ENCODE measurements around the gene TTC9B.
"Not testable (repeated sequence)": the region's sequence is repeated elsewhere in the genome, so short reads cannot be mapped to it uniquely, and the experiment has no call there.

The TTC9B gene

DNA sequence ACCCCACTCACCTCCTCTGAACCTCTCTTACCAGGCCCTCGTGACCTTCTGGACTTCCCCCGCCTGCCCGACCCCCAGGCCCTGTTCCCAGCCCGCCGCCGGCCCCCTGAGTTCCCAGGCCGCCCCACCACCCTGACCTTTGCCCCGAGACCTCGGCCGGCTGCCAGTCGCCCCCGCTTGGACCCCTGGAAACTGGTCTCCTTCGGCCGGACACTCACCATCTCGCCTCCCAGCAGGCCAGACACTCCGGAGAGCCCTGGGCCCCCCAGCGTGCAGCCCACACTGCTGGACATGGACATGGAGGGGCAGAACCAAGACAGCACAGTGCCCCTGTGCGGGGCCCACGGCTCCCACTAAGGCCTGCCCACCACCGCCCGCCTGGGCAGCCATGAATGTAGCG, 3.2 kb downstream of the TTC9B start:
- DNase-seq (ENCODE audit: low spot score): no peak

DNA sequence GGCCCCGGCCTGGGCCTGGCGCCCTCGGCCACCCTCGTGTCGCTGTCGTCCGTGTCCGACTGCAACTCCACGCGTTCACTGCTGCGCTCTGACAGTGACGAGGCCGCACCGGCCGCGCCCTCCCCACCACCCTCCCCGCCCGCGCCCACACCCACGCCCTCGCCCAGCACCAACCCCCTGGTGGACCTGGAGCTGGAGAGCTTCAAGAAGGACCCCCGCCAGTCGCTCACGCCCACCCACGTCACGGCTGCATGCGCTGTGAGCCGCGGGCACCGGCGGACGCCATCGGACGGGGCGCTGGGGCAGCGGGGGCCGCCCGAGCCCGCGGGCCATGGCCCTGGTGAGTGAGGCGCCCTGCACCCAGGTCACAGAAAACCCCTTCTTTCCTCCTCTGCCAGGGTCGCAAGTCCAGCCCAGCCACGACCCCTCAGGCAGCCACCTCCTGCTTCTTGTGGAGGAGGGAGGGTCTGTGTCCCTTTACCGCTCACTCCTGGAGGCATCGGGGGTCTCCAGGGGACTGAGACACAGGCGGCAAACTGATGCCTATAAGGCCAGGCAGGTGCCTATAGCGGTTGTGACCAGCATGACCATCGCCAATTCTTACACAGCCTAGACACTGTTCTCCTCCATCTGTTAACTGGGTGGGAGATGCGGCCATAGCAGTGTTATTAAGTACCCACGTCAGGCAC, 4.2 kb downstream of the TTC9B start:
- no peak for DNase-seq (ENCODE audit: low spot score)

DNA sequence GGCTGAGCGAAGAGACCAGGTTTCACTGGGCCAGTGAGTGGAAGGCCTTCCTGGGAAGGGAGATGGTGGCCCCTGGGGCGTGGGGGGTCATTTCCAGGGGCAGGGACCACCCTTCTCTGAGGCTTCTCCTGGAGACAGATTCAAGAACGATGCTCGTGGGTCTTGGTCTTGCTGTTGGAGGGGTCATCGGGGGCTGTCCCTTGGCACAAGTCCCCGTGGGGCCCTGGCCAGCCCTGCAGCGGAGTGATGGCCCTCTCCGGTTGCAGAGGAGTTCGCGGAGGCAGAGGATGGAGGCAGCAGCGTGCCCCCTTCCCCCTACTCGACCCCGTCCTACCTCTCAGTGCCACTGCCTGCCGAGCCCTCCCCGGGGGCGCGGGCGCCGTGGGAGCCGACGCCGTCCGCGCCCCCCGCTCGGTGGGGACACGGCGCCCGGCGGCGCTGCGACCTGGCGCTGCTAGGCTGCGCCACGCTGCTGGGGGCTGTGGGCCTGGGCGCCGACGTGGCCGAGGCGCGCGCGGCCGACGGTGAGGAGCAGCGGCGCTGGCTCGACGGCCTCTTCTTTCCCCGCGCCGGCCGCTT, 4.8 kb downstream of the TTC9B start:
- no peak for DNase-seq (ENCODE audit: low spot score)

DNA sequence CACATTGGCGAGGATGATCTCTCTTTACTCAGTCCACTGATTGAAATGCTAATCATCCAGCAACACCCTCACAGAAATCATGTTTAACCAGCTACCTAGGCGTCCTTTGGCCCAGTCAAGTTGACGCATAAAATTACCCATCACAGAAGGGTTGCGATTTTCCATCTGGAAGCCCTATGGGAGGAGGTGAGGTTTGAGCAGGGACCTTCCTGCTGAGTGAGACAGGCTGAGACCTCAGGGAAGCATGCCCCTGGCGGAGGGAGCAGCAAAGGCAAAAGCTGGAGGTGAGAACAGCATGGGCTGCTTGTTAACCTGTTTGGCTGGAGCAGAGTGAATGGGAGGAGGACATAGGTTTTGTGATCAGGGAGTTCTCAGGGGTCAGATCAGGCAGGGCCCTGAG, 7.3 kb downstream of the TTC9B start:
- DNase-seq (ENCODE audit: low spot score): no peak

DNA sequence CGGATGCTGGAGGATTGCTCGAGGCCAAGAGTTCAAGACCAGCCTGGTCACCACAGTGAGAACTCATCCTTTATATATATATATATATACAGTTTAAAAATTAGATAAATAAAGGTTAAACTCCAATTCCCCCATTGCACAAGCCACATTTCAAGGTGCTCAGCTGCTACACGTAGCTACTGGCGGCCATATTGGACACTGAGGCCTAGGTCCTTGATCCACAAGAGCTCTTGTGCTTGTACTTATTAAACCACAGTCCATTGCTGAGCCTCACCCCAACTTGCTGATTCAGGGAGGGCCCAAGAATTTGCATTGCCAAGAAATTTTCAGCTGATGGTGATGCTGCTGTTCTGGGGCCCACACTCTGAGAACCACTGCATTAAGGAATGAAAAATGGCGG, 9.6 kb downstream of the TTC9B start:
- DNase-seq (ENCODE audit: low spot score): no peak

DNA sequence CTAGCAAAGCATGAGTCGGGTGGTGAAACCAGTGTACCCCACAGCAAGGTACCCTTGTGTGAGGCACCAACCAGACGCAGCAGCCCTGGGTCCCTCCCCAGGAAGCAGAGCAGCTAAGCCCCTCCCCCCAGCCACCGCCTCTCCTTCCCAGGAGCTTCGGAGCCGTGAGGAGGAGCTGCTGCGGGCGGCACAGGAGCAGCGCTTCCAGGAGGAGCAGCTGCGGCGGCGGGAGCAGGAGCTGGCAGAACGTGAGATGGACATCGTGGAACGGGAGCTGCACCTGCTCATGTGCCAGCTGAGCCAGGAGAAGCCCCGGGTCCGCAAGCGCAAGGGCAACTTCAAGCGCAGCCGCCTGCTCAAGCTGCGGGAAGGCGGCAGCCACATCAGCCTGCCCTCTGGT, 12.4 kb downstream of the TTC9B start:
- DNase-seq (ENCODE audit: low spot score): no peak

DNA sequence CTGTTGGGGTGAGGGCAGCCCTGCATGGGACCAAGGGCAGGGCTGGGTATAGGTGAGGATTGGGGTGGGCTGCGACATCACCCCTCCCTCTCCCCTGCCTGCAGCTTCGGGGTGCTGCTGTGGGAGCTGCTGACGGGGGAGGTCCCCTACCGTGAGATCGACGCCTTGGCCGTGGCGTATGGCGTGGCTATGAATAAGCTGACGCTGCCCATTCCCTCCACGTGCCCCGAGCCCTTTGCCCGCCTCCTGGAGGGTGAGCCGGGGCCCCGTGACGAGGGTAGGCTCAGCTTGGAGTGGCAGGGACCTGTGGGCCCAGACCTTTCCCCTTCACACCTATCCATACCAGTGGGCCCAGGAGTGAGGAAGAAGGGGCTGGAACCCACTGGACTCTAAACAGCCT, 13.8 kb downstream of the TTC9B start:
- DNase-seq (ENCODE audit: low spot score): no peak

DNA sequence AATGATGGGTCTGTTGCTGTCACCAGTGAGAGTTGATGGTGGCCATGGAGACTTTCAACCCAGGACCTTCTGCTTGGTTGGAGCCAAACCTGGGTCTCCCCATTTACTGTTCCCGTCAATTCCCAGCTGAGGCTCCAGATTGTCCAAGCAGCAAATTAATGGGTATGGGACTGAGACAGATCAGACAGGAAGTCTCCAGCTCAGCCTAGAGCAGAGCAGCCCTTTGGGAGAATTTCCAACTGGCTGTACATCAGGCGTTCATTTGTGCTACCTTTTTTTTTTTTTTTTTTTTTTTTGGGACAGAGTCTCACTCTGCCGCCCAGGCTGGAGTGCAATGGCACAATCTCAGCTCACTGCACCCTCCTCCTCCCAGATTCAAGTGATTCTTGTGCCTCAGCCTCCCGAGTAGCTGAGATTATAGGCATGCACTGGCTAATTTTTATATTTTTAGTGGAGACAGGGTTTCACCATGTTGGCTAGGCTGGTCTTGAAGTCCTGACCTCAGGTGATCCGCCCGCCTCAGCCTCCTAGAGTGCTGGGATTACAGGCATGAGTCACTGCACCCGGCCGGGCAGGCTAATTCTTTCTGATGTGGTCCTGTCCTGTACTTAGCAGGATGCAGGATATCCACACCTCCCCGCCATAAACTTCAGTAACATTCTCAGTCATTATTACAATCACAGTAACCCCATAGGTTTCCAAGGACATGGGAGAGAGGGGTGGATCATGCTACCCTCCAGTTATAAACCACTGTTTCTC, 17.7 kb downstream of the TTC9B start:
- DNase-seq (ENCODE audit: low spot score): no peak

DNA sequence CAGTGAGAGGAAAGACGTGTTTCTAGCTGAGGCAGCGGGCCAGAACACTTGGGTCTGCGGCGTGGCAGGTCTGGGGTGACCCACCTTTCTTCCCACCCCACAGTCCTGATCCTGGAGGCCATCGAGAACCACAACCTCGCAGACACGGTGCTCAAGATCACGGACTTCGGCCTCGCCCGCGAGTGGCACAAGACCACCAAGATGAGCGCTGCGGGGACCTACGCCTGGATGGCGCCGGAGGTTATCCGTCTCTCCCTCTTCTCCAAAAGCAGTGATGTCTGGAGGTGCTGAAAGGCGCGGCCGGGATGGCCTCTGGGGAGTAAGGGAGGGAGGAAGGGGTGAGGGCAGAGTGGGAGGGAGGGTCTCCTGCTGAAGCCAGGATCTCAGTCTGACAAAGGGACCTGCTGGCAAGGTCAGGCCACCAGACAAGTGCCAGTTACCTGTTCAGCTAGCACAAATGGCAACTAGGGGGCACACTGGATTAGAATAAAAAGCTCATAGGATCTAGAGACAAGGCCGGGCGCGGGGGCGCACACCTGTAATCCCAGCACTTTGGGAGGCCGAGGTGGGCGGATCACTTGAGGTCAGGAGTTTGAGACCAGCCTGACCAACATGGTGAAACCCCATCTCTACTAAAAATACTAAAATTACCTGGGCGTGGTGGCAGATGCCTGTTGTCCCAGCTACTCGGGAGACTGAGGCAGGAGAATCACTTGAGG, 19.8 kb downstream of the TTC9B start:
- DNase-seq (ENCODE audit: low spot score): no peak

DNA sequence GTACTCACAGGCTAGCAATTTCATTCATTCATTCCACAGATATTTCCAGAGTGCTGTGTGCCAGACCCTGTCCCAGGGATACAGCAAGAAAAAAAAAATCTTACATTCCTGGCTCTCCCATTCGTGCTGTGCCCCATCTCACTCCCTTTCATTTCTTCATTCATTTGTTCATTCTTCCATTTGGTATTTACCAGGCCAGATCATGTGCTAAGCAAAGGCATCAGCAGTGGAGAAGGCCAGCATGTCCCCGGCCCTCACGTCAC, 24.7 kb downstream of the TTC9B start:
- DNase-seq (ENCODE audit: low spot score): no peak

DNA sequence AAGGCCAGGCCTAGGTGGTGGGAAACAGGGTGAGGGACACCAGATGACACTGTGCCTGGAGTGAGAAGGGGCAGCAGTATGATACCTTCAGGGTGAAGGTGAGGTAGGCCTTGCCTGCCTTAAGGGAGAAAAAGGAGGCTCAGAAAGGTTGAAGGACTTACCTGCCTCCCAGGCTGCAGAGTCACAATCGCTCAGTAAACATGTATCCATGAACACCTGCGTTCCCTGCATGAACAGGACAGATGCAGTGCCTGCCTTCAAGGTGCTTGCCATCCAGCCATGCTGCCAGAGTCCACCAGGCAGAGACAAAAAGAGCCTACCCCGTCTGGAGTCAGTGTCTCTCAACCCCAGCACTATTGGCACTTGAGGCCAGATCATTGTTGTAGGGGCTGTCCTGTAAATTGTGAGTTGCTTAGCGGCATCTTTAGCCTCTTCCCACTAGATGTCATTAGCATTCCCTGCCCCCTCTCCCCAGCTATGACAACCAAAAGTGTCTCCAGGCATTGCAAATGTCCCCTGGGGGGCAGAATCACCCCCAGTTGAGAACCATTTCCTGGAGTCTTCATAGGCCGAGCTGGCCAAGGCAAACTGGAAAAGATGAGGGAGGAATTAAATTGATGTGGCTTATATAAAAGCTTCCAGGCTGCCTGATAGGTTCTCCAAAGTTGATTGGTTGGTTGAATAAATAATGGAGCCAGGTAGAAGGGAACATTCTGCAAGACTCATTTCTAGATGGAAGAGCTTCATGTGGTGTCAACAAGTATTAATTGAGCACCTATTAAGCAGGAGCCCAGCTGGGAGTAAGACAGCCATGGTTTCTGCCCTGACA, 25.2 kb downstream of the TTC9B start:
- no peak for DNase-seq (ENCODE audit: low spot score)

DNA sequence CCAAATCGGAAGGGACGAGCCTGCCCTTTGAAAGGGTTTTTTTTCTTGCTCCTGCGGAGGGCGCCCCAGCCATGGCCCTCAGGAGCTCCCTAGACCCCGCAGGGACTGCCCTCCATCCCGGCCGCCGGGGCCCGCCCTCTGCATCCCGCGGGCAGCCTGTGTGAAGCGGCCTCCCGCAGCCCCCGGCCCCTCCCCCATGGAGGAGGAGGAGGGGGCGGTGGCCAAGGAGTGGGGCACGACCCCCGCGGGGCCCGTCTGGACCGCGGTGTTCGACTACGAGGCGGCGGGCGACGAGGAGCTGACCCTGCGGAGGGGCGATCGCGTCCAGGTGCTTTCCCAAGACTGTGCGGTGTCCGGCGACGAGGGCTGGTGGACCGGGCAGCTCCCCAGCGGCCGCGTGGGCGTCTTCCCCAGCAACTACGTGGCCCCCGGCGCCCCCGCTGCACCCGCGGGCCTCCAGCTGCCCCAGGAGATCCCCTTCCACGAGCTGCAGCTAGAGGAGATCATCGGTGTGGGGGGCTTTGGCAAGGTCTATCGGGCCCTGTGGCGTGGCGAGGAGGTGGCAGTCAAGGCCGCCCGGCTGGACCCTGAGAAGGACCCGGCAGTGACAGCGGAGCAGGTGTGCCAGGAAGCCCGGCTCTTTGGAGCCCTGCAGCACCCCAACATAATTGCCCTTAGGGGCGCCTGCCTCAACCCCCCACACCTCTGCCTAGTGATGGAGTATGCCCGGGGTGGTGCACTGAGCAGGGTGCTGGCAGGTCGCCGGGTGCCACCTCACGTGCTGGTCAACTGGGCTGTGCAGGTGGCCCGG, 26.1 kb downstream of the TTC9B start:
- DNase-seq (ENCODE audit: low spot score): peak; percentile 72

DNA sequence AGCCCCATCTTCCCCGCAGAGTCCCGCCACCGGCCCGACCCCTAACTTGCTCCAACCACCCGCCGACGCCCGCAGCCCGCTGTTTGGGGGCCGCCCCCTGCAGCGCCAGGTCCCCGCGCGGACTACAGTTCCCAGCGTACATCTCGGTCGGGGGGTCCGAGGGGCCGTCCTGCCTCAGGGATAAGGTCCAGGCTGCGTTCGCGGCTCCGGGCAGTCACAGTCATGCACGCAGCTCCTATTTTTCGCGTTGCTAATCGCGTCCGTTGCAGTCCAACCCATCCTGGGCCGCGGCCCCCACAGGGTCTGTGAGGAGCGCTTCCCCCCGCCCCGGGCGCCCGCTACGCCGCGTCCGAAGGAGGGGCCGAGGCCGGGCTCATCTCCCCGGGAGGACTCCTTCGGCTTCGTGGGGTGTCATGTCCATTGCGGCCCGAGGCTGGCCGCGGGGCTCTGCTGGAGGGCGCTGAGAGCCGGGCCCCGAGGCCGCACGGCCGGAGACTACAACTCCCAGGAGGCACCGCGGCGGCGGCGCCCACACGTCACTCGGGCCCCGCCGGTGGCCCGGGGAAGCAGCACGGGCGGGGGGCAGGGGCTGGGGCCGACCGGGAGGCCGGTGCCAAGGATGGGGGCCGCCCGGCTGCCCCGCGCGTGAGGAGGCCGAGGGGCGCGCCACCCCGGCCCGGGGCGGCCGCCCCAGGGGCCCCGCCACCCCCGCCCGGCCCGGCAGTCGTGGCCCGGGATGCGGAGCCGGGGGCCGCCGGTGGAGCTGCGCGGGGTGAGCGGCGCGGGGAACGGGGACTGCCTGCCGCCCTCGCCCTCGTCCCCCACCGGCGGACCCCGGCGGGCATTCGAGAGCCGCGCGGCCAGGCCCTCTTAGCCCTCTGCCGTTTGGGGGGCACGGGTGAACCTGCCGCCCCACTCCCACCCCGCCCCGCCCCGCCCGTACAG, 27.0 kb downstream of the TTC9B start, which contains the start of gene MAP3K10:
TSS of gene MAP3K10 (plus strand) at position 536 of the 945 bp plus-strand sequence. CDS start 606 bp downstream, outside the sequence.
- peak; percentile 87 for DNase-seq (ENCODE audit: low spot score)

DNA sequence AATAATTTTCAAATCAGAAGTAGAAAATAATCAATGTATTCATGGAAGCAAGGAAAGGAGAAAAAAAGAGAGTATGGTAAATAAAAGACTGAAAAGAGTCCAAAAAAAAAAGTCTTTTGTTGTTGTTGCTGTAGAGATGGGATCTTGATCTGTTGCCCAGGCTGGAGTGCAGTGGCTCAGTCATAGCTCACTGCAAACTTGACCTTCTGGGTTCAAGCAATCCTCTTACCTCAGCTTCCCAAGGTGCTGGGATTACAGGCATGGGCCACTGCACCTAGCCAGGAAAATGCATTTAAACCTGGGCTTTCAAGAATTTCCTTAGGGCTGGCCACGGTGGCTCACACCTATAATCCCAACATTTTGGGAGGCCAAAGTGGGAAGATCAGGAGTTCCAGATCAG, 33.9 kb downstream of the TTC9B start:
- DNase-seq (ENCODE audit: low spot score): no peak

DNA sequence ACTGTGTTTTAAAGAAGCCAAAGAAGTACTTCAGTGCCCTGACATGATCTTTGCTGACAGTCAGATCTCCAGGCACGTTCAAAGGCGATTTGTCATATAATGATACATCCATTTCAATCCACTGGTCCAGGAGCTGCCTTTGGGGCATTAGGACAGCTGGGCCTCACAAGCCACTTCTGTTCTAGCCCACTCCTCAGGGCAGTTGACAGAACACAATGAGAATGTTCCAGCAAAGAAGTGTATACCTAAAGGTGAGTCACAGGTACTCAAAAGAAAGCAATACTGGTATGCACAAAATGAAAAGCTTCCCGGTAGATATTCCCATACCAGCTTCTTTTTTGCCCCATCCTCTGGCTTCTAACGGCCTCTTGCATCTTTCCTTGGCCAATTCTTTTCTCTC, 39.4 kb downstream of the TTC9B start:
- DNase-seq (ENCODE audit: low spot score): no peak

DNA sequence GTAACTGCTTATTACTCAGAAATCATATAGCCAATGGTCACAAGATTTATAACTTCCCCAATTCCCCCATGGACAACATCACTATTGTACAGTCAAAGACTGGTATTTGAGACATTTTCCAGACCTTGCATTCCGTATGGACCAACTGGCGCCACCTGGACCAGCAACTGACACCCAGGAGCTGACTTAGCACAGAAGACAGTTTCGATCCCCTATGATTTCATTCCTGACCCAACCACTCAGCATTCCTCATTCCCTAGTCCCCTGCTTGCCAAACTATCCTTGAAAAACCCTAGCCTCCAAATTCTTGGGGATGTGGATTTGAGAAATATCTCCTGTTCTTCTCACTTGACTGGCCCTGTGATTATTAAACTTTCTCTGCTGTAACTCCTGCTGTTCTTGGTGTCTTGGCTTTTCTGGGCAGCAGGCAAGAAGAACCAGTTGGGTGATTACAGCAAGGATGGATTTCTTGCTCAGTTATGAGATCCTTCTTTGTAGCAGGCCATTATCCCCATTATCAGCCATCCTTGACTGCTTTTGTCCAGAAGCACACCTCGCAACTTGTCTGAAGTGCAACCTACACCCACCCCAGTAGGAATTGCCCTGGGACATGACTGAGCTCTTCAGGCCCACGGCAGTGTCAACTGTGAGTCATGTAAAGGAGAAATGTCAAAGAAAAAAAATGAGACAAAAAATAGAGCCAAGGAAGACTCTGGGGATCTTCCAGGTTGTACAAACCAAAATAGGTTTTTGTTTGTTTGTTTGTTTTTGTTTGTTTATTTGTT, 40.7 kb downstream of the TTC9B start:
- no peak for DNase-seq (ENCODE audit: low spot score)

DNA sequence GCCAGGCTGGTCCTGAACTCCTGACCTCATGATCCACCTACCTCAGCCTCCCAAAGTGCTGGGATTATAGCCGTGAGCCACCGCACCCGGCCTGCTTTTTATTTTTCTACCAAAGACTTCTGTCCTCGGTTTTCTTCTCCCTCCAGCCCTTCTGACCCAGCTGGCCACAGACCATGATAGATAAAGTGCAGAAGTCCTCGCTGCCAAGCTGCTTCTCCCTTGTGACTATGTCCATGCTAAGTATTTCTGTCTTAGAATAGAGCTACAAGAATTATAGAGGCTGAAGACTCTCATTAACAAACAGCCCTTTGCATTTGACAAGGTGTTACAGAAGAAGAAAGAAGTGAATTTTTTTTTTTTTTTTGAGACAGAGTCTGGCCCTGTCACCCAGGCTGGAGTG, 42.4 kb downstream of the TTC9B start:
- DNase-seq (ENCODE audit: low spot score): no peak

DNA sequence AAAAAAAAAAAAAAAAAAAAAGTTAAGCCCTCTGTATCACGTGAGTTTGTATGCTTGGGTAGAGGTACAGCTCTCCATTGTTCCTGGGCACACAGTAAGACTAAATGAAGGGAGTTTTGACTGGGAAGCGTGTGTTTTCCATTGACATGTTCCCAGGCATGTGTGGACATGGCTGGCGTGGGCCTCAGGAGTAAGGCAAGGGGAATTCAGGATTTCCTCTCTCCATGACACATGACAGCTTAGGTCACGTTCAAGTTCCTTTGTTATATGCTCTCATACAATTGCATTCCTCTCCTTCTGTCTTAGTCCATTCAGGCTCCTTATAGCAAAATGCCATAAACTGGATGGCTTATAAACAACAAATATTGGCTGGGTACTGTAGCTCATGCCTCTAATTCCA, 44.1 kb downstream of the TTC9B start:
- DNase-seq (ENCODE audit: low spot score): no peak

DNA sequence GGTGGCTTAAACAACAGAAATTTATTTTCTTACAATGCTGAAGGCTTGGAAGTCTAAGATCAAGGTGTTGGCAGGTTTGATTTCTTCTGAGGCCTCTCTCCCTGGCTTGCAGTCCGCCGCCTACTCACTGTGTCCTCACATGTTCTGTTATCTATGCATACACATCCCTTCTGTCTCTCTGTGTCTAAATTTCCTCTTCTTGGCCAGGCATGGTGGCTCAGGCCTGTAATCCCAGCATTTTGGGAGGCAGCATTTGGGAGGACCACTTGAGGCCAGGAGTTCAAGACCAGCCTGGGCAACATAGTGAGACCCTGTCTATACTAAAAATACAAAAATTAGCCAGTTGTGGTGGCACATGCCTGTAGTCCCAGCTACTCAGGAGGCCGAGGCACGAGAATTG, 46.9 kb downstream of the TTC9B start:
- not testable (repeated sequence) for DNase-seq (ENCODE audit: low spot score)
